ENCODE results near the gene LUZP1.

The LUZP1 gene

GRCh38 chr1:23083714-23084480, 84.8 kb downstream of the LUZP1 start:
- no peak for DNase-seq

DNA sequence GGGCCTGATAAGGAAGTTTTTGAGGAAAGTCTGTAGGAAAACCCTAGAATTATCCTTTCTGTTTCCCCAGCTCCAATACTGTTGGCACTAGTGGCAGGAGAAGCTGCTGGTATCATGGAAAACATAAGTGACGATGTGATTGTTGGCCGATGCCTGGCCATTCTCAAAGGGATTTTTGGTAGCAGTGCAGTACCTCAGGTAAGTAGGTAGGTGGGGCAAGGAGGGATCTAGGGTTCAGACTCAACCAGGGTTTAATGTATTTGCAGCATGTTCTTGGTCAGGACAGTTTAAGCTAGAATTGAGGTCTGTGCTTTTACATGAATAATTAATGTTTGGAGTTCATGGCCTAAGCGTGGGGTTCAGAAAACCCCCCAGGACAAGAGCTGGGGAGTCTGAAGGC, 87.3 kb downstream of the LUZP1 start:
- no peak for DNase-seq

GRCh38 chr1:23080885-23081284, 87.8 kb downstream of the LUZP1 start:
- DNase-seq, result no peak

DNA sequence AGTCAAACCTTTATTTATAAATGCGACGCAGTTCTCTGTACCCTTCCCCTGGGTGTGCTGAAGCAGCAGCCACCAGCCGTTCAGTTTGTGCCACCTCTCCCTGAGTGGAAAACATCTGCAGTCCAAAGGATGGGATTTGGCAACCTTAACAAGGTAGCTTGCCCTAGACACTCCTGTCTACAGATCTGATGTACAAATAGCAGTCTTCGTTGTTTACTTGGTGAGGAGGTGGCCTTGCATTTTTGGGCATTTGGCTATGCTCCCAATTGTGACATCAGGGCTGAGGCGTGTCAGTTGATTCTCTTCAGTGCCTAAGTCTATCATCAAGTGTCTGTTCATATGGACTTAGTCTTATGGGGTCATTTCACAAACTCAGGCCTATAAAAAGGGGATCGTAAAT, 89.6 kb downstream of the LUZP1 start:
- DNase-seq, result peak; percentile 16

DNA sequence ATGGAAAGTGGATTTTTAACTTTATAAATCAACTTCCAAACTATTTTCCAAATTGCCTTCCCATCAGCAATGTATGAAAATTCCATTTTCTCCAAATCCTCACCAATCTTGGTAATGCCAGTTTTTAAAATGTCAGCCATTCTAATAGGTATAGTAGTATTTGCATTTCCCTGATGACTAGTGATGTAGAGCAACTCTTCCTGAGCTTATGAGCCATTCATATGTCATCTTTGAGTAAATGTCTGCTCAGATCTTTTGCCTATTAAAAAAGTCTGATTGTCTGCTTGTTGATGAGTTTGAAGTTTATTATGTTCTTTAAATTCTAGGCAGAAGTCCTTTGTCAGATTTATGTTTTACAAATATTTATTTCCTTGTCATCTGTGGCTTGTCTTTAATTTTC, 94.6 kb downstream of the LUZP1 start:
- DNase-seq, result no peak

DNA sequence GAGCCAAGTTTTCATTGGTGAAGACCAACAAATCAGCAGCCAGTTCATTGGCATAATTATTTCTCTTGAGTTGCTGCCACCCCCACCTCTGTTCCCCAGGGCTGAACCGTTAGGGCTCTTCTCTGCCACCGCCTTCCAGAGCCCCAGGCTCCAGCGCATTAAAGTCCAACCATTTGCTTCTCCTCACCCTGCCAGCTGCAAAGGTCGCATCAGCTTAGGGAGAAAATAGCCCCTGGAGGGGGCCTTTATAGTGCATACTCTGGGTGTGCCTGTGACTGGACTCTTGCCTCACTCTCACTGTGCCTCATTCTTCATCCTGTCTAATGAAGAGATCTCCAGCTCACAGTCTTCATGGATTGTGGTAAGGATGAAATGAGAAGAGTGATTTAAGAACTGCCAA, 99.0 kb downstream of the LUZP1 start:
- no peak for DNase-seq

- no peak for DNase-seq
Observed at GRCh38 chr1:23069149-23069548, 99.5 kb downstream of the LUZP1 start.

DNA sequence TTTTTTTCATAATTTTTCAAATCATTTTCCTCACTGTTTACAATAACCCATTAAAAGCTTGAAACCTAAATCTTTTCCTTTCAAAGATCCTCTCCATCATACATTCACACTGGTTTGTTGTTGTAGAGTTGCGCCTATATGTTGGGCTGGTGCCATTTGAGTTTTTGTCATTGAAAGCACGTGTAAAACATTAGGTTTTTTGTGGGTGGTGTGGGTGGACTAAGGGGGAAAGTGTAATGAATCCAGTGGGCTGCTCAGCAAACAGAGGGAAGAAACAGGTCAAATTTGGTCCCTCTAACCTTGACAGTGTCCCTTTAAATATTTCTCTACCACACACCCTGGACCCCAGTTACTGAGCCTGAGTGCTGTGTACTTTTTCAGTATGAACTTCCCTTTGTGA, 102.6 kb downstream of the LUZP1 start:
- no peak for DNase-seq

- no peak for DNase-seq
Observed at GRCh38 chr1:23065385-23065784, 103.3 kb downstream of the LUZP1 start.

GRCh38 chr1:23062271-23062670, 106.4 kb downstream of the LUZP1 start:
- DNase-seq, result no peak

DNA sequence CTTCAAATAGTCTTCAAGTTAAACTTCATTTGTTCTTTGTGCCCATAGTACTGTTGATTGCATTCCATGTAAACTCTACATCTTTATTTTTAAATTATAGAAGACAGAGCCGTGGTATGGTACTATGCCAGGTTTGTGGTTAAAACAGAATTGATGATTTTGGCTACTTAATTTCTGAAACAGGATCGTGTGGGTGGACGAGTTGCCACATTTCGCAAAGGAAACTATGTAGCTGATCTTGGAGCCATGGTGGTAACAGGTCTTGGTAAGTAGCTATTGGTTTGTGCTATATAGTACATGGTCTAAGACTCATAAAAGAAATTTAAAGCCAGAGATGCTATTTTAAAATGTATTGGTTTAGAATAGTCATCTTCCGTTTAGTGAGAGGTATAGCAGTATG, 111.4 kb downstream of the LUZP1 start:
- DNase-seq, result no peak

GRCh38 chr1:23051290-23051909, 117.3 kb downstream of the LUZP1 start:
- DNase-seq, result peak; percentile 4

DNA sequence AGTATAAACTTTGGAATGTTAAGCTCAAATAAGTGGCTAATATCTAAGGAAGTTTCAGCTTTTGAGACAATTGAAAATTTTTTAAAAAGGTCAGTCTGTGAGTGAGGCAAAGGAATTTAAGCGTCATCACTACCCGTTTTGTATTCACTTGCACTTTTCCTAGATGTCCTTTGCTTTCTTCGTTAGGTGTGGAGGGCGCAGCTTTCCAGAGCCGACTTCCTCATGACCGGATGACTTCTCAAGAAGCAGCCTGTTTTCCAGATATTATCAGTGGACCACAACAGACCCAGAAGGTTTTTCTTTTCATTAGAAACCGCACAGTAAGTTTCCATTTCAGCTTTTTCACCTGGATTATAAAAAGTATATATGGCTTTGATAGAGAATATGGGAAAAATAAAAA, 118.5 kb downstream of the LUZP1 start:
- no peak for DNase-seq

DNA sequence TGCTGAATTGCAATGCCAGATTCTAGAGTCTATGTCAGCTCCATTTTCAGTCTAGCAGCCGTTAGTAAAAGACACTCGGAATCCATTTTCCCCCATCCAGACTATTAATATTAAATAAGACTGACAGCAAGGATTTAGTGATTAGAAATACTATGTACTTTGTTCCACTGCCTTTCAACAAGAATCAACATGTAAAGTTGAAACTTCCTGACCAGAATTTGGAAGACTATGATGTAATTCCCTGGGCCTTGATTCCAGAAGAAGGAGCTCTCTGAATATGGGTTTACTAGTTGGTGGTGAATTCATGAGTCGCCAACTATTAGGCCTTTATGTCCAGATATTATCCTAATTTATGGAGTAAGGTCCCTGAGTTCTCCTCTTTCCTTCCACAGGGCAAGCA, 124.6 kb downstream of the LUZP1 start:
- DNase-seq, result no peak

GRCh38 chr1:23040509-23040908, 128.1 kb downstream of the LUZP1 start:
- no peak for DNase-seq

GRCh38 chr1:23039308-23039826, 129.3 kb downstream of the LUZP1 start:
- peak; percentile 27 for DNase-seq

DNA sequence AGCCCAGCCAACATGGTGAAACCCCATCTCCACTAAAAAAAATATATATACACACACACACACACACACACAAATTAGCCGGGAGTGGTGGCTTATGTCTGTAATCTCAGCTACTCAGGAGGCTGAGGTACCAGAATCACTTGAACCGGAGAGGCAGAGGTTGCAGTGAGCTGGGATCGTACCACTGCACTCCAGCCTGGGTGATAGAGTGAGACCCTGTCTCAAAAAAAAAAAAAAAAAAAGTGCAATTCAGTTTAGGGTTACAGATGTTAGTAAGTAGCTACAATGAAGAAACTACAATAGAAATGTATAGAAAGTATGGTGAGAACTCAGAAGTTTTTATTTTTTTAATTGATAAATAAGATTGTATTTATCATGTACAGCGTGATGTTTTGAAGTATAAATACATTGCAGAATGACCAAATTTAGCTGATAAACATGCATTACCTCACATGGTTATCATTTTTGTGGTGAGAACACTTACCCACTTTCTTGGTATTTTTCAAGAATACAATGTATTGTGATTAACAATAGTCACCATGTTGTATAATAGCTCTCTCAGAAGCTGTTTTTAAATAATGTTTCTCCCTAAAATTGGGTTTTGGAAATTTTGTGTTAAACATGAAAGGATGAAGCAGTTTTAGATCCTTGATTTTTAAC, 131.4 kb downstream of the LUZP1 start:
- peak; percentile 17 for DNase-seq

- DNase-seq, result peak; percentile 72
Observed at GRCh38 chr1:23035823-23036452, 132.7 kb downstream of the LUZP1 start.
